Mesenchymal stem cell (in vitro differentiated cells and primary cell): ENCODE data around the gene JAKMIP2.

Source experiments
- DNase-seq: peaks from one replicate; pipeline ENCODE4 v3.0.0-alpha.2; 2013
- H2AFZ ChIP-seq: one replicate; pipeline ENCODE4 v1.6.1; 2013; ENCODE audit warnings: low read depth, mild to moderate bottlenecking, control low read depth, inconsistent platforms, low read length, moderate library complexity
- H2AK5ac ChIP-seq: 2 replicates; pipeline ENCODE4 v1.6.1; 2013; ENCODE audit warnings: low read length, moderate library complexity, mild to moderate bottlenecking, inconsistent platforms; ENCODE audit not compliant: severe bottlenecking
- H2BK120ac ChIP-seq: one replicate; pipeline ENCODE4 v1.6.1; 2013; ENCODE audit warnings: low read depth, mild to moderate bottlenecking, inconsistent platforms, low read length, moderate library complexity
- H2BK12ac ChIP-seq, 2 experiments: one replicate each; pipeline ENCODE4 v1.6.1; 2013; ENCODE audit warnings: inconsistent platforms in 2 of 2, low read length in 2 of 2, mild to moderate bottlenecking in 2 of 2, moderate library complexity in 2 of 2, control low read depth in 1 of 2
- H2BK15ac ChIP-seq: one replicate; pipeline ENCODE4 v1.6.1; 2013; ENCODE audit warnings: mild to moderate bottlenecking, low read depth, inconsistent platforms; ENCODE audit not compliant: poor library complexity, severe bottlenecking
- H2BK5ac ChIP-seq: 2 replicates; pipeline ENCODE4 v1.6.1; 2013; ENCODE audit warnings: low read depth, mild to moderate bottlenecking, low read length, control low read depth, inconsistent platforms; ENCODE audit not compliant: poor library complexity, severe bottlenecking
- H3K14ac ChIP-seq, 2 experiments: one replicate each; pipeline ENCODE4 v1.6.1; 2013; ENCODE audit warnings: inconsistent platforms in 2 of 2, low read length in 2 of 2, control low read depth in 1 of 2, mild to moderate bottlenecking in 1 of 2, moderate library complexity in 1 of 2
- H3K18ac ChIP-seq, 2 experiments: one replicate each; pipeline ENCODE4 v1.6.1; 2013; ENCODE audit warnings: inconsistent platforms in 2 of 2, low read length in 2 of 2, control low read depth in 1 of 2, low read depth in 1 of 2, mild to moderate bottlenecking in 1 of 2
- H3K23ac ChIP-seq, 2 experiments: one replicate each; pipeline ENCODE4 v1.6.1; 2013; ENCODE audit warnings: inconsistent platforms in 2 of 2, low read length in 2 of 2, mild to moderate bottlenecking in 2 of 2, moderate library complexity in 2 of 2, control low read depth in 1 of 2
- H3K27ac ChIP-seq: 2 replicates; pipeline ENCODE4 v1.5.1; 2013; ENCODE audit warnings: mild to moderate bottlenecking, moderate library complexity, low read length, control low read depth, inconsistent platforms; ENCODE audit not compliant: poor library complexity, severe bottlenecking
- H3K27me3 ChIP-seq, 2 experiments: 2 replicates each; pipeline versions ENCODE4 v1.6.1 to v1.7.0; 2013; ENCODE audit warnings: low read length in 2 of 2, mild to moderate bottlenecking in 2 of 2, moderate library complexity in 2 of 2, control low read depth in 1 of 2, inconsistent platforms in 1 of 2; ENCODE audit not compliant: control insufficient read depth in 1 of 2, insufficient read depth in 1 of 2
- H3K36me3 ChIP-seq, 2 experiments: 2 replicates each; pipeline versions ENCODE4 v1.6.1 to v1.7.0; 2013; ENCODE audit warnings: low read length in 2 of 2, control low read depth in 1 of 2, inconsistent platforms in 1 of 2, low read depth in 1 of 2, mild to moderate bottlenecking in 1 of 2; ENCODE audit not compliant: insufficient read depth in 2 of 2, control insufficient read depth in 1 of 2
- H3K4ac ChIP-seq, 2 experiments: one replicate each; pipeline ENCODE4 v1.6.1; 2013; ENCODE audit warnings: inconsistent platforms in 2 of 2, low read length in 2 of 2, mild to moderate bottlenecking in 2 of 2, moderate library complexity in 2 of 2, control low read depth in 1 of 2, low read depth in 1 of 2
- H3K4me1 ChIP-seq: 2 replicates; pipeline ENCODE4 v1.6.1; 2013; ENCODE audit warnings: low read depth, low read length, control low read depth; ENCODE audit not compliant: control insufficient read depth, insufficient read depth
- H3K4me2 ChIP-seq: 2 replicates; pipeline ENCODE4 v1.6.1; 2013; ENCODE audit warnings: low read length, mild to moderate bottlenecking, inconsistent platforms; ENCODE audit not compliant: poor library complexity, severe bottlenecking
- H3K4me3 ChIP-seq, 2 experiments: 2 replicates each; pipeline versions ENCODE4 v1.5.1 to v1.7.0; 2013; ENCODE audit warnings: low read length in 2 of 2, mild to moderate bottlenecking in 2 of 2, control low read depth in 1 of 2, low read depth in 1 of 2; ENCODE audit not compliant: insufficient read depth in 1 of 2
- H3K79me1 ChIP-seq: replicated peaks from 2 replicates; pipeline ENCODE4 v1.6.1; 2013; ENCODE audit warnings: mild to moderate bottlenecking, control low read depth, low read length, inconsistent platforms; ENCODE audit not compliant: poor library complexity, severe bottlenecking
- H3K9ac ChIP-seq: 2 replicates; pipeline ENCODE4 v1.7.0; 2013; ENCODE audit warnings: mild to moderate bottlenecking, low read length, moderate library complexity
- H3K9me3 ChIP-seq: 2 replicates; pipeline ENCODE4 v1.7.0; 2013; ENCODE audit warnings: mild to moderate bottlenecking, low read length; ENCODE audit not compliant: control insufficient read depth
- H4K8ac ChIP-seq: one replicate; pipeline ENCODE4 v1.6.1; 2013; ENCODE audit warnings: inconsistent platforms, mild to moderate bottlenecking, low read length, moderate library complexity
- H4K91ac ChIP-seq: one replicate; pipeline ENCODE4 v1.6.1; 2013; ENCODE audit warnings: mild to moderate bottlenecking, low read length, inconsistent platforms
- WGBS: methylation state at CpG from one replicate; pipeline ENCODE4 v1.1.7; 2013; ENCODE audit warnings: mixed read lengths; 5-methylcytosine and 5-hydroxymethylcytosine counted together

The JAKMIP2 gene

DNA sequence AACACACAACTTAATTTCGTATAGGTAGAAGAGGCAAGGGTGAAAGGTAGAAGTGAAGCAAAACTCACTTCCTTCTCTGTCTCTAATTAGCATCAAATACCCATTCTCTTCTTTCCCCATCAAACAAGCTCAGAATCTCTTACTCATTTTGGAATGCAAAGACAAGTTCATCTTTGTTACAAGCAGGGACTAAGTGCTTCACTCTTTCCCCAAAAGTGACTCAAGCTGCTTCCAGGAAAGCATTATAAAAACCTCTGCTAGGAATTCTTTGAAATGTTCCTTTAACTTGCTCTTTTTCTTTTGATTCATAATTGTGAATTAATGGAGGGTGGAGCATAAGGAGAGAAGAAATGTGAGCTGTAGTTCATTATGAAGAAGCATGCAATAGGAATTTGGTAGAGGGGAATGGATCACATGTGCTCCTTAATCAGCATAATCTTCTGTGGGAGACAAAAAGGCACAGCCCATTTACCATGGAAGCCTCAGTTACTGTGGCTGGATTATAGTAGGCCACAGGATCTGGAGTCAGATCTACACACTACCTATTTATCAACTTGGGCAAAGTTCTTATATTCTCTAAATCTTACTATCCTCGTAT lies 163.1 kb downstream of the JAKMIP2 start:
- no peak overlapping the region for H3K27ac ChIP-seq
- no peak overlapping the region for H3K18ac ChIP-seq
- H2BK5ac ChIP-seq, result no peak overlapping the region
- H2BK15ac ChIP-seq, result no peak overlapping the region
- no peak overlapping the region for H3K4ac ChIP-seq
- H3K4me2 ChIP-seq, result no peak overlapping the region
- no peaks in the 10 kb centered on the region for H3K9me3 ChIP-seq
- H3K36me3 ChIP-seq, result no peaks in the 10 kb centered on the region
- no peak overlapping the region for H4K91ac ChIP-seq
- no peak overlapping the region for H3K4me3 ChIP-seq
- H3K9ac ChIP-seq, result no peak overlapping the region
- no peak overlapping the region for H3K23ac ChIP-seq
- no peak for DNase-seq
- no peaks in the 10 kb centered on the region for H3K79me1 ChIP-seq
- H3K27me3 ChIP-seq, result no peaks in the 10 kb centered on the region
- no peak overlapping the region for H3K14ac ChIP-seq
- no peak overlapping the region for H2BK12ac ChIP-seq
- 100% methylated on average over 1 of the region's 2 CpGs for WGBS
- no peak overlapping the region for H4K8ac ChIP-seq
- no peak overlapping the region for H2AK5ac ChIP-seq
- H2AFZ ChIP-seq, result no peak overlapping the region
- H2BK120ac ChIP-seq, result no peak overlapping the region
- no peaks in the 10 kb centered on the region for H3K4me1 ChIP-seq

DNA sequence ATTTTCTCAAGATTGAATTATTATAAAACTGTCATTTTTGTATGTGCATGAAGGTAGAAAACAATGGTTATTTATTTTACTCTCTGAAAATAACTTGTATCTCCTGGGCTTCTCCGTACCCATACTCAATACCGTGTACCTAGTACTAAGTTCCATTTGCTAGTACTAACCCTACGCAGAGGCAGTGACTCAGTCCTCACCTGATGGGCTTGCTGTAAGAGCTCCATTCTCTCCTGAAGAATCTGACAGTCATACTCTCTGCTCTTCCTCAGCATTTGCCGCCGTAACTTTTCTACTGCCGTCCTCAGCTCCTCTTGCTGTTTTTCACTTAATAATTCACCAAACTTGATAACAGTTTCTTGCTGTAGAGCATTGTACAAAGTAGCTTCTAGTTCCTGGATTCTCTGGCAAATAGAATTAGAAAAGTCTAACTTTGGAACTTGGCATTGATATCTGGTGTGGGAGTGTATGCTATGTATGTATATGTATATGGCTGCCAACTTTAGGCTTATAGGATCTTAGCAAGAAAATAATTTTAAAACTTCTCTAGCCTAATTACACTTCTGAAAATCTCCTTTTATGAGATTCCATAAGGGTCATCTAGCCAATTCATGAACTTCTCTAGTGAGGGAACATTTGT lies 164.7 kb downstream of the JAKMIP2 start:
- H3K79me1 ChIP-seq, result no peaks in the 10 kb centered on the region
- no peak overlapping the region for H3K23ac ChIP-seq
- H4K8ac ChIP-seq, result no peak overlapping the region
- no peak overlapping the region for H2BK120ac ChIP-seq
- no peak overlapping the region for H3K9ac ChIP-seq
- no peak overlapping the region for H3K4ac ChIP-seq
- WGBS, result over 99% methylated on average over 5 of the region's 6 CpGs
- H3K4me3 ChIP-seq, result no peak overlapping the region
- no peak overlapping the region for H3K4me2 ChIP-seq
- no peaks in the 10 kb centered on the region for H3K4me1 ChIP-seq
- no peak overlapping the region for H2BK15ac ChIP-seq
- no peaks in the 10 kb centered on the region for H3K9me3 ChIP-seq
- no peak overlapping the region for H2AK5ac ChIP-seq
- no peak overlapping the region for H3K14ac ChIP-seq
- H3K36me3 ChIP-seq, result no peaks in the 10 kb centered on the region
- H3K27ac ChIP-seq, result no peak overlapping the region
- no peak overlapping the region for H2BK12ac ChIP-seq
- H4K91ac ChIP-seq, result no peak overlapping the region
- H2BK5ac ChIP-seq, result no peak overlapping the region
- no peaks in the 10 kb centered on the region for H3K27me3 ChIP-seq
- DNase-seq, result no peak
- H2AFZ ChIP-seq, result no peak overlapping the region
- H3K18ac ChIP-seq, result no peak overlapping the region

DNA sequence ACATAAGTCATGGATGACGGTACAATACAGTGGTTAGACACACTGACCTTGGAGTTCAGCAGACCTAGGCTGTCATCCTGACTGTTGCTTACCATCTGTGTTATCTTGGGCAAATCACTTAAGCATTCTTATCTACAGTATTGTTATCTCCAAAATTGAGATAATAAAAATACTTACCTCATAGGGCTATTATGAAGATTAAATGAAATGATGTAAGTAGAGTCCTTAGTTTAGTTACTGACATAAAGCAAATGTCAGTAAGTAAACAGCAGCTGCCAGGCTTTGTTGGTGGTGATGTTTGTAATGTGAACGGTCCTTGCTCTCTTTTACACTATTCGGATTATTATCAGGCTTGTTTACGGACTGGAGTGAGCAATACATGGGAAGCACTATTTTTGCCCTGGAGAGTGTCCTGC lies 165.3 kb downstream of the JAKMIP2 start:
- 80% methylated on average over 4 of the region's 4 CpGs for WGBS
- no peaks in the 10 kb centered on the region for H3K79me1 ChIP-seq
- H4K8ac ChIP-seq, result no peak overlapping the region

DNA sequence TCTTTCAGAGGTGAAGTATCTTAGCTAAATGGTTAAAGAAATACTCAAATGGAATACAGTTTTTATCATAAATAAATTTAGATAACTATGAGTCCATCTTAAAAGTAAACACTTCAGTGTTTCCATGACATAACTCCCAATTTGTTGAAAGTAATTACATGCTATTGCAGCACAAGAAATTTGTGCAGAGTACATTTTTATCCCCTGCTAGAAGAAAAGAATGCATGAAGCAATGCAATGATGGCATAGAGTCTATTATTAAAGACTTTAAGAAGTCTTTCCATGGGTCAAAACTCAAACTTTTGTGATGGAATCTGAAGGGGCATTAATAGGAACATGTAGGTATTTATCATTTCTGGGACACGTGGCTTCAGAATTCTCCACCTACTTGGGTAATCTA lies 166.1 kb downstream of the JAKMIP2 start:
- Histone ChIP-seq H3K4me1 (no peaks in the 10 kb centered on the region), H4K91ac (no peak overlapping the region), H3K18ac (no peak overlapping the region), H3K4me3 (no peak overlapping the region), H3K79me1 (no peaks in the 10 kb centered on the region), H3K36me3 (no peaks in the 10 kb centered on the region), H2BK15ac (no peak overlapping the region), H2BK12ac (no peak overlapping the region), H3K27me3 (no peaks in the 10 kb centered on the region), H2BK5ac (no peak overlapping the region), H2BK120ac (no peak overlapping the region), H3K4me2 (no peak overlapping the region), H3K23ac (no peak overlapping the region), H3K9ac (no peak overlapping the region), H2AK5ac (no peak overlapping the region), H3K14ac (no peak overlapping the region), H4K8ac (no peak overlapping the region), H3K4ac (no peak overlapping the region), H2AFZ (no peak overlapping the region), H3K9me3 (no peaks in the 10 kb centered on the region), H3K27ac (no peak overlapping the region)
- DNase-seq, result peak; percentile 33
- WGBS, result 95% methylated on average over 1 of the region's 1 CpG

More for the DNA sequence above, 165.3 kb downstream of the JAKMIP2 start:
- no peak overlapping the region for H2AFZ ChIP-seq
- H3K9ac ChIP-seq, result no peak overlapping the region
- no peak overlapping the region for H2BK12ac ChIP-seq
- no peak overlapping the region for H3K4ac ChIP-seq
- H3K4me2 ChIP-seq, result no peak overlapping the region
- H3K36me3 ChIP-seq, result no peaks in the 10 kb centered on the region
- H3K23ac ChIP-seq, result no peak overlapping the region
- H2BK15ac ChIP-seq, result no peak overlapping the region
- no peak overlapping the region for H3K18ac ChIP-seq
- no peak overlapping the region for H2BK5ac ChIP-seq
- H3K4me1 ChIP-seq, result no peaks in the 10 kb centered on the region
- no peak overlapping the region for H3K27ac ChIP-seq
- no peak overlapping the region for H2AK5ac ChIP-seq
- H2BK120ac ChIP-seq, result no peak overlapping the region
- H4K91ac ChIP-seq, result no peak overlapping the region
- no peak overlapping the region for H3K4me3 ChIP-seq
- H3K9me3 ChIP-seq, result no peaks in the 10 kb centered on the region
- no peaks in the 10 kb centered on the region for H3K27me3 ChIP-seq
- H3K14ac ChIP-seq, result no peak overlapping the region
- DNase-seq, result peak; percentile 43
